ENCODE measurements around the gene NDUFC1. TPM values are rescaled to one million over a fixed set of nuclear protein-coding genes. Genes with fewer than 3 reads are reported as not detected.
A peak's percentile ranks its signal among the peaks of the same experiment; 100 is the strongest.

Gene NDUFC1
- total and polyA plus RNA-seq, 2 experiments from 2014 or later = 31.8 to 367 TPM

DNA sequence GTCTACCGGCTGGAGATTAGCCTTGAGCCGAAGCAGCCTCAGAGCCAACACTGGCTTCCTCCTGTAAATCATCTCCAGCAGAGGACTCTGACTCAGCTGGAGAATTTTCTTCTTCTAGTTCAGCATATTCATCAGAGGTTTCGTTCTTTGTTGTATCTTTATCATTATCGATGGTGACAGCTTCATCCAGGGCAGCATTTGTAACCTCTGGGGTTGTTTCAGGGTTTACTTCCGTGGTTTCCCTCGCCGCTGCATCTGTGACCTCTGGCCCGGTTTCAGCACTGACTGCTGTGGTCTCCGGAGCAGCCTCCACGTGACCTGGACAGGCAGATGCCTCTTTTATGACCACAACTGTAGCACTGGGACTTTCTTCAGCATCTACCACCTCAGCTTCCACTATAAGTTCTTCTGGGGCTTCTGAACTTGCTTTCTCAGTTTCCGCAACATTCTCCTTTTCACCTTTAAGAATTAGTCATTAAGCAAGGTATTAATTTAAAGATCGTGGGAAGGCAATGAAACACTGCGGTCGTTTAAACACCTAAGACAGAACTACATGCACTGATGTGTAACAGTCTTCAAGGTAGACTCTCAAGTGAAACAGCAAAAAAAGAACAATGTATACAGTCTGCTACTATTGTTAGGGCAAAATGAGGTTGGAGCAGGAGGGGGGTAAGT, 35.6 kb downstream of the NDUFC1 start:
- TF ChIP-seq, protein P1, sequence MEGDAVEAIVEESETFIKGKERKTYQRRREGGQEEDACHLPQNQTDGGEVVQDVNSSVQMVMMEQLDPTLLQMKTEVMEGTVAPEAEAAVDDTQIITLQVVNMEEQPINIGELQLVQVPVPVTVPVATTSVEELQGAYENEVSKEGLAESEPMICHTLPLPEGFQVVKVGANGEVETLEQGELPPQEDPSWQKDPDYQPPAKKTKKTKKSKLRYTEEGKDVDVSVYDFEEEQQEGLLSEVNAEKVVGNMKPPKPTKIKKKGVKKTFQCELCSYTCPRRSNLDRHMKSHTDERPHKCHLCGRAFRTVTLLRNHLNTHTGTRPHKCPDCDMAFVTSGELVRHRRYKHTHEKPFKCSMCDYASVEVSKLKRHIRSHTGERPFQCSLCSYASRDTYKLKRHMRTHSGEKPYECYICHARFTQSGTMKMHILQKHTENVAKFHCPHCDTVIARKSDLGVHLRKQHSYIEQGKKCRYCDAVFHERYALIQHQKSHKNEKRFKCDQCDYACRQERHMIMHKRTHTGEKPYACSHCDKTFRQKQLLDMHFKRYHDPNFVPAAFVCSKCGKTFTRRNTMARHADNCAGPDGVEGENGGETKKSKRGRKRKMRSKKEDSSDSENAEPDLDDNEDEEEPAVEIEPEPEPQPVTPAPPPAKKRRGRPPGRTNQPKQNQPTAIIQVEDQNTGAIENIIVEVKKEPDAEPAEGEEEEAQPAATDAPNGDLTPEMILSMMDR (conservative IDR thresholded peaks at IDR 0.05; ENCODE audit: low read depth in 2 of 2) = no peak
- TF ChIP-seq, protein P2, sequence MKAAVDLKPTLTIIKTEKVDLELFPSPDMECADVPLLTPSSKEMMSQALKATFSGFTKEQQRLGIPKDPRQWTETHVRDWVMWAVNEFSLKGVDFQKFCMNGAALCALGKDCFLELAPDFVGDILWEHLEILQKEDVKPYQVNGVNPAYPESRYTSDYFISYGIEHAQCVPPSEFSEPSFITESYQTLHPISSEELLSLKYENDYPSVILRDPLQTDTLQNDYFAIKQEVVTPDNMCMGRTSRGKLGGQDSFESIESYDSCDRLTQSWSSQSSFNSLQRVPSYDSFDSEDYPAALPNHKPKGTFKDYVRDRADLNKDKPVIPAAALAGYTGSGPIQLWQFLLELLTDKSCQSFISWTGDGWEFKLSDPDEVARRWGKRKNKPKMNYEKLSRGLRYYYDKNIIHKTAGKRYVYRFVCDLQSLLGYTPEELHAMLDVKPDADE (IDR thresholded peaks at IDR 0.05) = no peak
- no peak for TF ChIP-seq JUNB (IDR thresholded peaks at IDR 0.05; ENCODE audit: unreplicated experiment)
- TF ChIP-seq CREB1 (CRISPR knock-in tag; IDR thresholded peaks at IDR 0.05; ENCODE audit: low read depth) = no peak
- TF ChIP-seq POLR2AphosphoS5 (IDR thresholded peaks at IDR 0.05; ENCODE audit: low read depth) = no peak
- TF ChIP-seq STAT1 (IDR thresholded peaks at IDR 0.05; ENCODE audit: unreplicated experiment) = no peak
- no peak for TF ChIP-seq ZNF331 (CRISPR knock-in tag; IDR thresholded peaks at IDR 0.05; ENCODE audit: low read depth)
- TF ChIP-seq EZH2 (IDR thresholded peaks at IDR 0.05; ENCODE audit: low read depth, unreplicated experiment) = no peak
- no peak for TF ChIP-seq NANOG (IDR thresholded peaks at IDR 0.05; ENCODE audit: borderline replicate concordance)
- Histone ChIP-seq H3K9me2 (ENCODE audit: insufficient read depth) (no peaks in the 10 kb centered on the region), H2AFZ (peak overlapping the region; percentile 70; the same call in 1 of the 2 replicates), H4K20me1 (replicated peaks; ENCODE audit: insufficient read depth) (no peaks in the 10 kb centered on the region), H3K4me2 (no peak overlapping the region), H3K79me2 (replicated peaks; ENCODE audit: insufficient read depth) (no peaks in the 10 kb centered on the region), H3K27ac (ENCODE audit: low read depth) (no peak overlapping the region), H3K4me1 (ENCODE audit: insufficient read depth) (peaks cover 5% of the 10 kb centered on the region; the same call in 1 of the 2 replicates), H3F3A (replicated peaks; ENCODE audit: low read depth) (no peaks in the 10 kb centered on the region), H3K36me3 (ENCODE audit: insufficient read depth) (no peaks in the 10 kb centered on the region), H3K4me3 (no peak overlapping the region), H3K27me3 (ENCODE audit: insufficient read depth) (no peaks in the 10 kb centered on the region)
- no peaks in the 10 kb centered on the region for H3K36me3 Mint-ChIP-seq (ENCODE audit: low read depth)
- ATAC-seq = peak; percentile 88
- no peak overlapping the region for H3K4me3 Mint-ChIP-seq
- no peak overlapping the region for H3K27ac Mint-ChIP-seq
- peaks cover 18% of the 10 kb centered on the region for H3K4me1 Mint-ChIP-seq
- H3K27me3 Mint-ChIP-seq (ENCODE audit: insufficient read depth, low read depth, poor library complexity) = peaks cover 1% of the 10 kb centered on the region
- peak; percentile 26 for DNase-seq (ENCODE audit: low spot score)
- no peaks in the 10 kb centered on the region for H3K9me3 Mint-ChIP-seq

DNA sequence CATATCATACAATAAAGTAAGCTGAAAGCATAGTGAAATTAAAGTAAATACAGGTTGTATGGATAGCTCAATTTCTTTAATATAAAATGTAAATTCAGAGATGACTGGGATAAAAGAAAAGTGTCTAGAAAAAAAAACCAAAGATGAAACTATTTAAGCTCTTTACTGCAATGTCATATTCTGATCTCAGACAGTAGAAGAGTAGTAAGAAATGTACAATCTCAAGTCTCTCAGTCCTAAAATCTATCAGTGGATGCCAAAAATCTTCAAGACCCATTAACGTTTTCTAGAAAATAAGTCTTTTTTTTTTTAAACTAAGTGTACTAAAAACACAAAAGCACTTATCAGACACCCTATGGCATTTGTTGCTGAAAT, 36.1 kb downstream of the NDUFC1 start:
- Mint-ChIP-seq H3K27me3 (ENCODE audit: insufficient read depth, low read depth, poor library complexity) (peaks cover 3% of the 10 kb centered on the region), H3K4me3 (no peak overlapping the region), H3K36me3 (ENCODE audit: low read depth) (no peaks in the 10 kb centered on the region), H3K27ac (no peak overlapping the region), H3K9me3 (no peaks in the 10 kb centered on the region), H3K4me1 (peaks cover 18% of the 10 kb centered on the region)
- H3K27ac ChIP-seq (ENCODE audit: low read depth) = no peak overlapping the region
- H3K4me3 ChIP-seq = no peak overlapping the region
- H3K9me2 ChIP-seq (ENCODE audit: insufficient read depth) = no peaks in the 10 kb centered on the region
- H3F3A ChIP-seq (replicated peaks; ENCODE audit: low read depth) = no peaks in the 10 kb centered on the region
- H3K27me3 ChIP-seq (ENCODE audit: insufficient read depth) = no peaks in the 10 kb centered on the region
- no peaks in the 10 kb centered on the region for H3K79me2 ChIP-seq (replicated peaks; ENCODE audit: insufficient read depth)
- H2AFZ ChIP-seq = peak overlapping the region; percentile 70; the same call in 1 of the 2 replicates
- no peak for ATAC-seq
- no peaks in the 10 kb centered on the region for H3K36me3 ChIP-seq (ENCODE audit: insufficient read depth)
- no peak overlapping the region for H3K4me2 ChIP-seq
- peaks cover 5% of the 10 kb centered on the region; the same call in 1 of the 2 replicates for H3K4me1 ChIP-seq (ENCODE audit: insufficient read depth)
- no peak for DNase-seq (ENCODE audit: low spot score)
- no peaks in the 10 kb centered on the region for H4K20me1 ChIP-seq (replicated peaks; ENCODE audit: insufficient read depth)
- TF ChIP-seq NANOG (IDR thresholded peaks at IDR 0.05; ENCODE audit: borderline replicate concordance) (no peak), ZNF114 (CRISPR knock-in tag; IDR thresholded peaks at IDR 0.05) (no peak), CREB1 (CRISPR knock-in tag; IDR thresholded peaks at IDR 0.05; ENCODE audit: low read depth) (no peak), POLR2AphosphoS5 (IDR thresholded peaks at IDR 0.05; ENCODE audit: low read depth) (no peak)
- TF ChIP-seq, protein P1 (conservative IDR thresholded peaks at IDR 0.05; ENCODE audit: low read depth in 2 of 2) = no peak
